ENCODE data around the gene FAM135A.
A peak's percentile ranks its signal among the peaks of the same experiment; 100 is the strongest.

The FAM135A gene

GRCh38 chr6:70395301-70395672, 18.0 kb upstream of the FAM135A start:
- no peak overlapping the region for H3K4me3 ChIP-seq (replicated peaks; ENCODE audit: insufficient read depth, low read length)
- no peak for DNase-seq (ENCODE audit: low read depth in 1 of 2, low spot score in 1 of 2)
- H3K27me3 ChIP-seq (ENCODE audit: insufficient read depth, poor library complexity, severe bottlenecking): no peaks in the 10 kb centered on the region
- TF ChIP-seq POLR2AphosphoS5 (IDR thresholded peaks at IDR 0.05; ENCODE audit: low read depth) (no peak), REST (IDR thresholded peaks at IDR 0.05; ENCODE audit: insufficient replicate concordance, low read depth) (no peak), CTCF (IDR thresholded peaks at IDR 0.05; ENCODE audit: insufficient read depth, low read length) (no peak), GABPA (IDR thresholded peaks at IDR 0.05; ENCODE audit: low read depth) (no peak), SPI1 (IDR thresholded peaks at IDR 0.05; ENCODE audit: borderline replicate concordance, low read depth) (no peak)
- H3K27ac ChIP-seq (replicated peaks): no peak overlapping the region

- TF ChIP-seq CTCF (IDR thresholded peaks at IDR 0.05; ENCODE audit: insufficient read depth, low read length): no peak
- TF ChIP-seq REST (IDR thresholded peaks at IDR 0.05; ENCODE audit: insufficient replicate concordance, low read depth): no peak
- peak; percentile 64; the same call in 1 of the 2 replicates for TF ChIP-seq SPI1 (IDR thresholded peaks at IDR 0.05; ENCODE audit: borderline replicate concordance, low read depth)
- no peaks in the 10 kb centered on the region for H3K27me3 ChIP-seq (ENCODE audit: insufficient read depth, poor library complexity, severe bottlenecking)
- no peak overlapping the region for H3K4me3 ChIP-seq (replicated peaks; ENCODE audit: insufficient read depth, low read length)
Observed at GRCh38 chr6:70396163-70396562, 17.1 kb upstream of the FAM135A start.

GRCh38 chr6:70396796-70397729, 16.2 kb upstream of the FAM135A start:
- peak overlapping the region; percentile 34 for H3K27ac ChIP-seq (replicated peaks)
- no peak for TF ChIP-seq GABPA (IDR thresholded peaks at IDR 0.05; ENCODE audit: low read depth)
- TF ChIP-seq SPI1 (IDR thresholded peaks at IDR 0.05; ENCODE audit: borderline replicate concordance, low read depth): peak; percentile 15; the same call in 1 of the 2 replicates
- TF ChIP-seq CTCF (IDR thresholded peaks at IDR 0.05; ENCODE audit: insufficient read depth, low read length): no peak
- TF ChIP-seq POLR2AphosphoS5 (IDR thresholded peaks at IDR 0.05; ENCODE audit: low read depth): no peak
- TF ChIP-seq REST (IDR thresholded peaks at IDR 0.05; ENCODE audit: insufficient replicate concordance, low read depth): no peak
- H3K4me3 ChIP-seq (replicated peaks; ENCODE audit: insufficient read depth, low read length): no peak overlapping the region
- H3K27me3 ChIP-seq (ENCODE audit: insufficient read depth, poor library complexity, severe bottlenecking): no peaks in the 10 kb centered on the region
- peak in 1 of 2 experiments; percentile 44 for DNase-seq (ENCODE audit: low read depth in 1 of 2, low spot score in 1 of 2)

More at GRCh38 chr6:70396163-70396562, 17.1 kb upstream of the FAM135A start:
- no peak overlapping the region for H3K27ac ChIP-seq (replicated peaks)
- no peak for DNase-seq (ENCODE audit: low read depth in 1 of 2, low spot score in 1 of 2)

All from HL-60 (cell line).